K562 (cell line): ENCODE results near the gene TIPIN. TPM values are rescaled to one million over a fixed set of nuclear protein-coding genes. Genes with fewer than 3 reads are reported as not detected.
A peak's percentile ranks its signal among the peaks of the same experiment; 100 is the strongest.

Experiments
- C11orf30 ChIP-seq: fragments of 450-650 bp; IDR thresholded peaks from 2 replicates; pipeline ENCODE4 v1.6.1; 2016; ENCODE audit warnings: low read depth, mild to moderate bottlenecking
- CBX3 ChIP-seq, 2 experiments: IDR thresholded peaks; 1 replicate in 1 of 2; 2 replicates in 1 of 2; pipeline ENCODE4 v1.6.1; 2012; ENCODE audit warnings: inconsistent platforms in 2 of 2, low read length in 2 of 2, borderline replicate concordance in 1 of 2, control low read depth in 1 of 2
- CBX8 ChIP-seq: fragments of 200-600 bp; sonication (generic); IDR thresholded peaks from 2 replicates; pipeline ENCODE4 v1.6.1; 2012; ENCODE audit warnings: borderline replicate concordance, mixed run types, low read depth, mild to moderate bottlenecking, moderate library complexity, mixed read lengths, low read length, control low read depth, inconsistent platforms; ENCODE audit not compliant: poor library complexity, severe bottlenecking; ENCODE audit errors: extremely low read depth
- CXXC5 ChIP-seq: fragments of 250-450 bp; sonication (Bioruptor Pico); IDR thresholded peaks from 2 replicates; pipeline ENCODE4 v1.8.0; 2022; ENCODE audit warnings: inconsistent platforms, mild to moderate bottlenecking, moderate library complexity
- ELF1 ChIP-seq: fragments of 200-800 bp; sonication (Bioruptor generic); IDR thresholded peaks from 2 replicates; pipeline ENCODE4 v1.6.1; 2016; ENCODE audit warnings: missing genetic modification characterization, missing compliant biosample characterization
- FOXK1 ChIP-seq: sonication (generic); formaldehyde crosslinking; IDR thresholded peaks from 2 replicates; pipeline ENCODE4 v1.8.0; 2022; ENCODE audit warnings: missing genetic modification reagents, mild to moderate bottlenecking, borderline replicate concordance
- HDAC2 ChIP-seq: fragments of 450-650 bp; IDR thresholded peaks from 2 replicates; pipeline ENCODE4 v1.6.1; 2016; ENCODE audit warnings: mild to moderate bottlenecking
- HDGF ChIP-seq: fragments of 450-650 bp; IDR thresholded peaks from 2 replicates; pipeline ENCODE4 v1.6.1; 2016
- HMGN3 ChIP-seq: IDR thresholded peaks from 2 replicates; pipeline ENCODE4 v1.6.1; 2011; ENCODE audit warnings: borderline replicate concordance, low read depth, mild to moderate bottlenecking, mixed read lengths, low read length; ENCODE audit not compliant: insufficient read length; ENCODE audit errors: extremely low read depth
- ILF3 ChIP-seq: fragments of 450-650 bp; IDR thresholded peaks from 2 replicates; pipeline ENCODE4 v1.6.1; 2018; ENCODE audit warnings: antibody characterized with exemption, mild to moderate bottlenecking, moderate library complexity, borderline replicate concordance
- RFX1 ChIP-seq: fragments of 450-650 bp; IDR thresholded peaks from 2 replicates; pipeline ENCODE4 v1.6.1; 2016; ENCODE audit warnings: mild to moderate bottlenecking, moderate library complexity
- RFX7 ChIP-seq: fragments of 250-450 bp; sonication (Bioruptor Pico); IDR thresholded peaks from 2 replicates; pipeline ENCODE4 v1.5.1; 2021; ENCODE audit warnings: mild to moderate bottlenecking
- SMAD4 ChIP-seq: fragments of 250-450 bp; sonication (Bioruptor Pico); conservative IDR thresholded peaks from 2 replicates; pipeline ENCODE4 v1.8.0; 2021; ENCODE audit warnings: inconsistent platforms, mild to moderate bottlenecking, moderate library complexity
- TBP ChIP-seq: optimal IDR thresholded peaks from 2 replicates; pipeline ENCODE3; 2011; ENCODE audit warnings: low read depth, low read length, improper control_type of control experiment
- ZNF212 ChIP-seq: fragments of 450-650 bp; formaldehyde crosslinking; IDR thresholded peaks from 2 replicates; pipeline ENCODE4 v1.4.0; 2020; ENCODE audit warnings: mild to moderate bottlenecking
- ZNF644 ChIP-seq: fragments of 200-800 bp; sonication (Bioruptor generic); IDR thresholded peaks from 2 replicates; pipeline ENCODE4 v1.6.1; 2016; ENCODE audit warnings: low read depth, missing genetic modification characterization, missing compliant biosample characterization
- polyA plus RNA-seq, 8 experiments: library from polyadenylated mRNA; depleted of rRNA in 4 of 8; stranded (reverse) in 5 of 8; unstranded in 3 of 8; fragments of >200 nt; fragmentation: Nextera tagmentation in 2 of 8; fragmentation: Illumina TruSeq in 1 of 8; extraction: Ambion mirVana in 2 of 8; extraction: Trizol in 1 of 8; gene quantifications; 2 replicates each; pipeline versions ENCODE4 v1.2.1 to v1.2.3, GENCODE V29; 2011 to 2014; ENCODE audit warnings: inconsistent platforms in 1 of 8, missing spikeins in 1 of 8
- total RNA-seq, 7 experiments: library from RNA; depleted of rRNA in 6 of 7; stranded (reverse); fragments of >200 nt in 6 of 7; fragmentation: Illumina TruSeq in 2 of 7; extraction: Trizol in 2 of 7; gene quantifications; 2 replicates each; pipeline versions ENCODE4 v1.2.1 to v1.2.3, GENCODE V29; 2011 to 2021; ENCODE audit warnings: low replicate concordance in 1 of 7
- TF ChIP-seq, protein P1 (sequence below): fragments of 450-650 bp; IDR thresholded peaks from 2 replicates; pipeline ENCODE4 v1.6.1; 2017; ENCODE audit warnings: antibody characterized with exemption
- TF ChIP-seq, protein P2 (sequence below), 2 experiments: IDR thresholded peaks; 2 replicates each; pipeline ENCODE4 v1.6.1; 2011; ENCODE audit warnings: borderline replicate concordance in 1 of 2, control low read depth in 1 of 2, low read depth in 1 of 2, low read length in 1 of 2, mild to moderate bottlenecking in 1 of 2, mixed read lengths in 1 of 2, moderate library complexity in 1 of 2; ENCODE audit not compliant: insufficient read depth in 1 of 2, insufficient read length in 1 of 2, poor library complexity in 1 of 2, severe bottlenecking in 1 of 2; ENCODE audit errors: extremely low read depth in 1 of 2
- TF ChIP-seq, protein P3 (sequence below): fragments of 450-650 bp; IDR thresholded peaks from 2 replicates; pipeline ENCODE4 v1.6.1; 2018; ENCODE audit not compliant: partially characterized antibody

Gene TIPIN
- total and polyA plus RNA-seq, 9 of the 15 experiments (the other 6 are each of a cell fraction or from before 2014, with no cell fraction given), result 22.9 to 61.4 (median 42.0) TPM

DNA sequence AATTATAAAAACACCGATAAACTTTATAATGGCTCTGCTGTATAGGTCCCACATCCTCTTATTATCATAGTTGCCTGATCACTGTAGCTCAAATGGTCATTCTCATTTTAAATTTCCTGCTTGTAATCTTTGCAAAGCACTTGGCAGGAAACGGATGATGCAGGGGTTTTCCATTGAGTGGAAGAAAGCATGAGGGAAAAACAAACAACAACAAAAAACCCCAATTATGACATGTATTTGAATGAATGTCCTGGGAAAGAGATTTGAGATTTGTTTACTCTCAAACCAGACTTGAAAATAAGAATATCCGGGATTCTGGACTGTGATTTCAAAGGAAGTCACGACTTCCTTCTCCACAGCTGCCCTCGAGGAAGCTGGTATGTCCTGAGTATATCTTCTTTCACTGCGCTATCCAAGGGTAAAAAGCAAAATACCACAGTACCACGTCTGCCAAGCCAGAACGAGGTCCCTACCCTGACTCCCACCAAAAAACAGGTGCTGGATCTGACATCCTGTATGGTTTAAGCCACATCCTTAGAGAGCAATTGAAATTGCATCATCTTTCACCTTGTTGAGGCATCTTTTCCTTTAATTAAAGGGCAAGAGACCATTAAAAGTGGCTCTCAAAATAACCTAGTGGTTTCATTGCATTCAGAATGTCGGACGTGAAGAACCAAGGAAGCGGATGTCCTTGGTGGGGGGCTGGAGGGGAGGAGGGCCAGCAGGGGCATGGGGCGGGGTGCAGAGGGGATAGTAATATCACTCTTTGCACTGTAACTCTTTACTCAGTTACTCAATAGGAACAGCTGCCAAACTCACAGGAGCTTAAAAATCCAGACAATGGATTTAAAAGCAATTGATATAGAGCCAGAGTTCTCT, 13.5 kb upstream of the TIPIN start (continued):
- peak; percentile 43; the same call in 1 of the 2 replicates for TF ChIP-seq SMAD4
- no peak for TF ChIP-seq RFX7
- no peak for TF ChIP-seq CBX3 (IDR thresholded peaks at IDR 0.05; ENCODE audit: borderline replicate concordance in 1 of 2, low read length in 2 of 2)
- no peak for TF ChIP-seq ZNF644 (tag)
- TF ChIP-seq, protein P1, sequence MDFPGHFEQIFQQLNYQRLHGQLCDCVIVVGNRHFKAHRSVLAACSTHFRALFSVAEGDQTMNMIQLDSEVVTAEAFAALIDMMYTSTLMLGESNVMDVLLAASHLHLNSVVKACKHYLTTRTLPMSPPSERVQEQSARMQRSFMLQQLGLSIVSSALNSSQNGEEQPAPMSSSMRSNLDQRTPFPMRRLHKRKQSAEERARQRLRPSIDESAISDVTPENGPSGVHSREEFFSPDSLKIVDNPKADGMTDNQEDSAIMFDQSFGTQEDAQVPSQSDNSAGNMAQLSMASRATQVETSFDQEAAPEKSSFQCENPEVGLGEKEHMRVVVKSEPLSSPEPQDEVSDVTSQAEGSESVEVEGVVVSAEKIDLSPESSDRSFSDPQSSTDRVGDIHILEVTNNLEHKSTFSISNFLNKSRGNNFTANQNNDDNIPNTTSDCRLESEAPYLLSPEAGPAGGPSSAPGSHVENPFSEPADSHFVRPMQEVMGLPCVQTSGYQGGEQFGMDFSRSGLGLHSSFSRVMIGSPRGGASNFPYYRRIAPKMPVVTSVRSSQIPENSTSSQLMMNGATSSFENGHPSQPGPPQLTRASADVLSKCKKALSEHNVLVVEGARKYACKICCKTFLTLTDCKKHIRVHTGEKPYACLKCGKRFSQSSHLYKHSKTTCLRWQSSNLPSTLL, result no peak
- TF ChIP-seq HDGF, result no peak
- TF ChIP-seq, protein P2, sequence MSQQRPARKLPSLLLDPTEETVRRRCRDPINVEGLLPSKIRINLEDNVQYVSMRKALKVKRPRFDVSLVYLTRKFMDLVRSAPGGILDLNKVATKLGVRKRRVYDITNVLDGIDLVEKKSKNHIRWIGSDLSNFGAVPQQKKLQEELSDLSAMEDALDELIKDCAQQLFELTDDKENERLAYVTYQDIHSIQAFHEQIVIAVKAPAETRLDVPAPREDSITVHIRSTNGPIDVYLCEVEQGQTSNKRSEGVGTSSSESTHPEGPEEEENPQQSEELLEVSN (IDR thresholded peaks at IDR 0.05; ENCODE audit: borderline replicate concordance in 1 of 2, extremely low read depth in 1 of 2, insufficient read depth in 1 of 2, insufficient read length in 1 of 2, low read depth in 1 of 2, low read length in 1 of 2, poor library complexity in 1 of 2, severe bottlenecking in 1 of 2), result peak in 1 of 2 experiments; percentile 60
- TF ChIP-seq ELF1 (tag), result peak; percentile 52
- no peak for TF ChIP-seq ILF3
- TF ChIP-seq RFX1, result no peak
- no peak for TF ChIP-seq FOXK1 (CRISPR knock-in tag)
- TF ChIP-seq TBP, result no peak
- TF ChIP-seq CBX8, result no peak
- peak; percentile 31; the same call in 1 of the 2 replicates for TF ChIP-seq C11orf30
- no peak for TF ChIP-seq HMGN3
- no peak for TF ChIP-seq ZNF212 (CRISPR knock-in tag)
- TF ChIP-seq, protein P3, sequence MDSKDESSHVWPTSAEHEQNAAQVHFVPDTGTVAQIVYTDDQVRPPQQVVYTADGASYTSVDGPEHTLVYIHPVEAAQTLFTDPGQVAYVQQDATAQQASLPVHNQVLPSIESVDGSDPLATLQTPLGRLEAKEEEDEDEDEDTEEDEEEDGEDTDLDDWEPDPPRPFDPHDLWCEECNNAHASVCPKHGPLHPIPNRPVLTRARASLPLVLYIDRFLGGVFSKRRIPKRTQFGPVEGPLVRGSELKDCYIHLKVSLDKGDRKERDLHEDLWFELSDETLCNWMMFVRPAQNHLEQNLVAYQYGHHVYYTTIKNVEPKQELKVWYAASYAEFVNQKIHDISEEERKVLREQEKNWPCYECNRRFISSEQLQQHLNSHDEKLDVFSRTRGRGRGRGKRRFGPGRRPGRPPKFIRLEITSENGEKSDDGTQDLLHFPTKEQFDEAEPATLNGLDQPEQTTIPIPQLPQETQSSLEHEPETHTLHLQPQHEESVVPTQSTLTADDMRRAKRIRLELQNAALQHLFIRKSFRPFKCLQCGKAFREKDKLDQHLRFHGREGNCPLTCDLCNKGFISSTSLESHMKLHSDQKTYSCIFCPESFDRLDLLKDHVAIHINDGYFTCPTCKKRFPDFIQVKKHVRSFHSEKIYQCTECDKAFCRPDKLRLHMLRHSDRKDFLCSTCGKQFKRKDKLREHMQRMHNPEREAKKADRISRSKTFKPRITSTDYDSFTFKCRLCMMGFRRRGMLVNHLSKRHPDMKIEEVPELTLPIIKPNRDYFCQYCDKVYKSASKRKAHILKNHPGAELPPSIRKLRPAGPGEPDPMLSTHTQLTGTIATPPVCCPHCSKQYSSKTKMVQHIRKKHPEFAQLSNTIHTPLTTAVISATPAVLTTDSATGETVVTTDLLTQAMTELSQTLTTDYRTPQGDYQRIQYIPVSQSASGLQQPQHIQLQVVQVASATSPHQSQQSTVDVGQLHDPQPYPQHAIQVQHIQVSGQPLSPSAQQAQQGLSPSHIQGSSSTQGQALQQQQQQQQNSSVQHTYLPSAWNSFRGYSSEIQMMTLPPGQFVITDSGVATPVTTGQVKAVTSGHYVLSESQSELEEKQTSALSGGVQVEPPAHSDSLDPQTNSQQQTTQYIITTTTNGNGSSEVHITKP, result peak; percentile 64
- peak; percentile 40; the same call in 1 of the 2 replicates for TF ChIP-seq CXXC5 (CRISPR knock-in tag)
- TF ChIP-seq HDAC2, result no peak; the same call in 1 of the 2 replicates
